Neural cell (in vitro differentiated cells): ENCODE data around the gene ZNF358.

Experiments
- CTCF ChIP-seq: fragments of 450-650 bp; IDR thresholded peaks from 2 replicates; pipeline ENCODE4 v1.5.1; 2014; ENCODE audit warnings: antibody characterized with exemption, mild to moderate bottlenecking, moderate library complexity; ENCODE audit not compliant: poor library complexity, severe bottlenecking
- EP300 ChIP-seq: fragments of 450-650 bp; conservative IDR thresholded peaks from 2 replicates; pipeline ENCODE4 v1.6.1; 2014; ENCODE audit warnings: antibody characterized with exemption, mild to moderate bottlenecking, moderate library complexity; ENCODE audit not compliant: poor library complexity, severe bottlenecking
- EZH2 ChIP-seq: fragments of 200-600, 300-800 bp; shearing (Covaris generic), sonication (generic); IDR thresholded peaks from 2 replicates; pipeline ENCODE4 v1.6.1; 2014; ENCODE audit warnings: antibody characterized with exemption, low read length, borderline replicate concordance, mild to moderate bottlenecking; ENCODE audit not compliant: insufficient read depth, poor library complexity, severe bottlenecking
- MXI1 ChIP-seq: fragments of 450-650 bp; conservative IDR thresholded peaks from 2 replicates; pipeline ENCODE4 v1.6.1; 2014; ENCODE audit warnings: antibody characterized with exemption, mild to moderate bottlenecking; ENCODE audit not compliant: poor library complexity, severe bottlenecking
- POLR2AphosphoS5 ChIP-seq: IDR thresholded peaks from 2 replicates; pipeline ENCODE4 v1.6.1; 2012
- RAD21 ChIP-seq: fragments of 450-650 bp; conservative IDR thresholded peaks from 2 replicates; pipeline ENCODE4 v1.6.1; 2014; ENCODE audit warnings: antibody characterized with exemption, mild to moderate bottlenecking, moderate library complexity
- REST ChIP-seq: IDR thresholded peaks from 2 replicates; pipeline ENCODE4 v1.6.1; 2012; ENCODE audit warnings: borderline replicate concordance
- SMC3 ChIP-seq: fragments of 450-650 bp; conservative IDR thresholded peaks from 2 replicates; pipeline ENCODE4 v1.6.1; 2014; ENCODE audit warnings: antibody characterized with exemption, mild to moderate bottlenecking, moderate library complexity; ENCODE audit not compliant: poor library complexity
- TAF1 ChIP-seq: IDR thresholded peaks from 2 replicates; pipeline ENCODE4 v1.6.1; 2012; ENCODE audit warnings: low read depth

GRCh38 chr19:7529610-7530490 lies 13.9 kb downstream of the ZNF358 start:
- TF ChIP-seq CTCF (no peak), EP300 (no peak), POLR2AphosphoS5 (no peak), EZH2 (no peak), RAD21 (no peak), REST (no peak), MXI1 (no peak), TAF1 (no peak), SMC3 (no peak)
